Sigmoid colon (tissue), 7 donors: Measurements from ENCODE around the gene LPP. TPM values are rescaled to one million over a fixed set of nuclear protein-coding genes. Genes with fewer than 3 reads are reported as not detected.
"Not testable (repeated sequence)": the region's sequence is repeated elsewhere in the genome, so short reads cannot be mapped to it uniquely, and the experiment has no call there.

Source experiments
- DNase-seq: peaks from one replicate; pipeline ENCODE4 v3.0.0-alpha.2; 2019
- H3K27ac ChIP-seq, 4 donors: fragments of 200-600 bp; sonication (generic); one replicate each; pipeline ENCODE4 v1.5.1; 2016 to 2019; ENCODE audit warnings: mild to moderate bottlenecking in 1 of 4
- H3K27me3 ChIP-seq, 3 donors: fragments of 200-600 bp; sonication (generic); one replicate each; pipeline ENCODE4 v1.5.1; 2019; ENCODE audit warnings: mild to moderate bottlenecking in 1 of 3
- H3K36me3 ChIP-seq, 4 donors: fragments of 200-600 bp; sonication (generic); one replicate each; pipeline ENCODE4 v1.5.1; 2016 to 2019
- H3K4me1 ChIP-seq, 4 donors: fragments of 200-600 bp; sonication (generic); one replicate each; pipeline ENCODE4 v1.5.1; 2017 to 2019
- H3K4me3 ChIP-seq, 4 donors: fragments of 200-600 bp; sonication (generic); one replicate each; pipeline ENCODE4 v1.5.1; 2017 to 2019; ENCODE audit warnings: mild to moderate bottlenecking in 2 of 4, moderate library complexity in 1 of 4
- H3K9me3 ChIP-seq, 4 donors: fragments of 200-600 bp in 3 of 4; sonication (generic) in 3 of 4; one replicate each; pipeline versions ENCODE4 v1.5.1 to v1.6.1; 2013 to 2019
- CTCF ChIP-seq, 4 experiments: fragments of 450-650 bp in 3 of 4; fragments of 200-600 bp in 1 of 4; IDR thresholded peaks; one replicate each; pipeline ENCODE4 v1.5.1; 2016 to 2019; ENCODE audit warnings: antibody characterized with exemption in 4 of 4, mild to moderate bottlenecking in 3 of 4, moderate library complexity in 2 of 4
- EP300 ChIP-seq, 4 donors: sonication (generic); formaldehyde crosslinking; IDR thresholded peaks; one replicate each; pipeline ENCODE4 v1.6.1; 2017; ENCODE audit warnings: antibody characterized with exemption in 4 of 4
- POLR2A ChIP-seq, 2 donors: fragments of 450-650 bp; IDR thresholded peaks; one replicate each; pipeline ENCODE4 v1.6.1; 2016; ENCODE audit warnings: antibody characterized with exemption in 2 of 2, mild to moderate bottlenecking in 2 of 2, moderate library complexity in 2 of 2
- POLR2AphosphoS5 ChIP-seq, 4 donors: sonication (generic); formaldehyde crosslinking; IDR thresholded peaks; one replicate each; pipeline ENCODE4 v1.6.1; 2017; ENCODE audit warnings: antibody characterized with exemption in 4 of 4
- WGBS, 2 donors: extraction: QIAGEN DNeasy Blood & Tissue Kit; methylation state at CpG; one replicate each; pipeline ENCODE4 v1.1.7; 2013; 5-methylcytosine and 5-hydroxymethylcytosine counted together
- intact Hi-C: fragments of 100-400 bp; cut with DNase I; formaldehyde crosslinking; loops from one replicate; pipeline ENCODE4 v1.15.1; 2023
- polyA plus RNA-seq, 3 donors: library from polyadenylated mRNA; stranded (reverse); fragments of 200-250 nt; gene quantifications; one replicate each; pipeline ENCODE4 v1.2.3, GENCODE V29; 2013
- total RNA-seq, 4 donors: library from RNA; depleted of rRNA; stranded (reverse); fragments of >200 nt; gene quantifications; one replicate each; pipeline ENCODE4 v1.1.0, GENCODE V29; 2016
- donor health status: healthy with polysubstance abuse.
- donor health status: Bipolar disorder and iron deficiency.
- donor health status: healthy.

LPP gene
- total and polyA plus RNA-seq, 7 donors: 5.3 to 1,773 (median 824) TPM

DNA sequence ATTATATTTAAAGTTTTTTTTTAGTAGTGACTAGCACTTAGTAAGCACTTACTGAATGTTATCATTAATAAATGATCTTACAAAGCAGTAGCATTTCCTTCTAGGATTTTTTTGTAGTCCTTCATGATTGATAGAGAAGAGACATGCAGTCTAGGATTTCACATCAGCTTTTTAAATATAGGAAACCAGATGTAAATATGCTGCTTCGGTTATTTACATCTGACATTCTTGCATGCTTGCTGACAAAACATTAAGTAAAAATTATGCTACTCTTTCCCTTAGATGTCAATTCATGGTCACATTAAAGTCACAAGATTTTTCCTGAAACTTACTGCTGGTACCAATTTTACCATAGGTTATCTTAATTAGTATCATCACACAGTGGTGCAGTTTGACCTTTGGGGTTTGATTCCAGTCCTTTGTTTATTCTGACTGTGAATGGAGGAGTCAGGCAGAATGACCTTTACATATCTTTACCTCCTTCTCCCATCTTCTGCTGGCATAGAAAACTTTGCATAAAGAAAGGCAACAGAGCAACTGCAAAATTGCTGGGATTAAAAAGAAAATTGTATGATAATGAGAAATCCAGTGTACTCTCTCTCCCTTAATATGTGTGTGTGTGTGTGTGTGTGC is 286.5 kb downstream of the LPP start:
- H3K4me1 ChIP-seq: peaks cover 0 to 43% (median 28%) of the 10 kb centered on the region in 4 donors
- no peaks in the 10 kb centered on the region for H3K27me3 ChIP-seq
- intact Hi-C loops: no loop called here
- H3K9me3 ChIP-seq: no peaks in the 10 kb centered on the region
- H3K36me3 ChIP-seq: peaks cover 0 to 7% (median 0%) of the 10 kb centered on the region in 4 donors
- no peak for TF ChIP-seq CTCF (IDR thresholded peaks at IDR 0.05)
- TF ChIP-seq POLR2A (IDR thresholded peaks at IDR 0.05): no peak
- no peak for TF ChIP-seq EP300 (IDR thresholded peaks at IDR 0.05)
- TF ChIP-seq POLR2AphosphoS5 (IDR thresholded peaks at IDR 0.05): no peak
- WGBS, 2 donors: 58 to 79% methylated on average over 1 of the region's 1 CpG
- H3K27ac ChIP-seq: peak overlapping the region in 1 of 4 donors; percentile 13
- no peak for DNase-seq
- no peak overlapping the region for H3K4me3 ChIP-seq

GRCh38 chr3:188442430-188442829 is 288.5 kb downstream of the LPP start:
- TF ChIP-seq POLR2A (IDR thresholded peaks at IDR 0.05) (no peak), EP300 (IDR thresholded peaks at IDR 0.05) (no peak), POLR2AphosphoS5 (IDR thresholded peaks at IDR 0.05) (no peak), CTCF (IDR thresholded peaks at IDR 0.05) (no peak)
- intact Hi-C loops: no loop called here
- peaks cover 0 to 7% (median 0%) of the 10 kb centered on the region in 4 donors for H3K36me3 ChIP-seq
- 78 to 85% methylated on average over 8 of the region's 8 CpGs for WGBS, 2 donors
- no peak overlapping the region for H3K4me3 ChIP-seq
- no peak for DNase-seq
- H3K4me1 ChIP-seq: peaks cover 0 to 33% (median 24%) of the 10 kb centered on the region in 4 donors
- H3K27ac ChIP-seq: peak overlapping the region in 1 of 4 donors; percentile 9
- H3K9me3 ChIP-seq: no peaks in the 10 kb centered on the region
- H3K27me3 ChIP-seq: no peaks in the 10 kb centered on the region

GRCh38 chr3:188445175-188445574 is 291.2 kb downstream of the LPP start:
- peak in 1 of 4 donors; percentile 4 for TF ChIP-seq POLR2AphosphoS5 (IDR thresholded peaks at IDR 0.05)
- H3K27ac ChIP-seq, H3K36me3 ChIP-seq, H3K27me3 ChIP-seq, H3K4me3 ChIP-seq, DNase-seq, H3K9me3 ChIP-seq, intact Hi-C loops: not testable (repeated sequence)
- 97 to 98% methylated on average over 4 of the region's 4 CpGs for WGBS, 2 donors
- peaks cover 0 to 21% (median 11%) of the 10 kb centered on the region in 4 donors for H3K4me1 ChIP-seq

DNA sequence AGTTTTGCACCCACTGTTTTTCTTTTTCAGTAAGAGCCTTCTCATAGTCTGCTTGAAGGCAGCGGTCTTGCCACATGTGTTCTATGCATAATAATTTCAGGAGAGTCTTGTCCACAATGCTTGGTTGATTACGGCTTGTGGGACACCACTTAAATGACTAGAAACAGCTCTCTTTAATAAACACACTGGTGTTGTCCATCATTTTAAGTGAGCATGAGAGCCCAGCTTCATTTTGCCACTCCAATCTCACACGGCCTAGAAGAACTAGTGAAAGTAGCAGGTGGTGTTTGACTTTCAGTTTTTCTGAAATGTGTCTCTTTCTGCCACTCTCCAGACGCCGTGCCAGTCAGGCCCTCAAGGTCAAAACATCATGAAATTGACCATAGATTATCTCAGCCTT is 292.1 kb downstream of the LPP start:
- peaks cover 0 to 7% (median 0%) of the 10 kb centered on the region in 4 donors for H3K36me3 ChIP-seq
- 67 to 90% methylated on average over 5 of the region's 5 CpGs for WGBS, 2 donors
- no peak overlapping the region for H3K27ac ChIP-seq
- intact Hi-C loops: no loop called here
- H3K9me3 ChIP-seq: no peaks in the 10 kb centered on the region
- no peak overlapping the region for H3K4me3 ChIP-seq
- TF ChIP-seq CTCF (IDR thresholded peaks at IDR 0.05): no peak
- no peak for TF ChIP-seq EP300 (IDR thresholded peaks at IDR 0.05)
- no peak for TF ChIP-seq POLR2AphosphoS5 (IDR thresholded peaks at IDR 0.05)
- no peak for TF ChIP-seq POLR2A (IDR thresholded peaks at IDR 0.05)
- H3K4me1 ChIP-seq: peaks cover 0 to 22% (median 11%) of the 10 kb centered on the region in 4 donors
- no peak for DNase-seq
- no peaks in the 10 kb centered on the region for H3K27me3 ChIP-seq

GRCh38 chr3:188446766-188447165 is 292.8 kb downstream of the LPP start:
- H3K36me3 ChIP-seq: peaks cover 0 to 5% (median 0%) of the 10 kb centered on the region in 4 donors
- H3K4me1 ChIP-seq: peaks cover 0 to 30% (median 19%) of the 10 kb centered on the region in 4 donors
- H3K27me3 ChIP-seq: no peaks in the 10 kb centered on the region
- DNase-seq: no peak
- no peak overlapping the region for H3K4me3 ChIP-seq
- intact Hi-C loops: no loop called here
- H3K27ac ChIP-seq: no peak overlapping the region
- no peaks in the 10 kb centered on the region for H3K9me3 ChIP-seq
- TF ChIP-seq CTCF (IDR thresholded peaks at IDR 0.05) (no peak), POLR2AphosphoS5 (IDR thresholded peaks at IDR 0.05) (no peak), EP300 (IDR thresholded peaks at IDR 0.05) (no peak), POLR2A (IDR thresholded peaks at IDR 0.05) (no peak)
- 71 to 93% methylated on average over 3 of the region's 3 CpGs for whole genome bisulfite sequencing, 2 donors
